Ascending aorta (tissue), 2 donors: Measurements from ENCODE around the gene PPEF2. TPM values are rescaled to one million over a fixed set of nuclear protein-coding genes. Genes with fewer than 3 reads are reported as not detected.

Experiments
- DNase-seq, 2 donors: peaks; one replicate each; pipeline ENCODE4 v3.0.0-alpha.2; 2019; ENCODE audit warnings: low spot score in 2 of 2
- H3K27ac ChIP-seq, 2 donors: fragments of 200-600 bp; sonication (generic); one replicate each; pipeline ENCODE4 v1.5.1; 2016 to 2017; ENCODE audit warnings: mild to moderate bottlenecking in 1 of 2
- H3K27me3 ChIP-seq: fragments of 200-600 bp; sonication (generic); one replicate; pipeline ENCODE4 v1.5.1; 2017
- H3K36me3 ChIP-seq, 2 donors: fragments of 200-600 bp; sonication (generic); one replicate each; pipeline ENCODE4 v1.5.1; 2016
- H3K4me1 ChIP-seq, 2 donors: fragments of 200-600 bp; sonication (generic); one replicate each; pipeline ENCODE4 v1.5.1; 2016 to 2017; ENCODE audit warnings: mild to moderate bottlenecking in 1 of 2
- H3K4me3 ChIP-seq, 2 donors: fragments of 200-600 bp; sonication (generic); one replicate each; pipeline ENCODE4 v1.5.1; 2016 to 2017; ENCODE audit warnings: mild to moderate bottlenecking in 1 of 2
- H3K9me3 ChIP-seq, 2 donors: fragments of 200-600 bp; sonication (generic); one replicate each; pipeline ENCODE4 v1.5.1; 2016
- CTCF ChIP-seq, 3 experiments: fragments of 200-600 bp in 2 of 3; fragments of 450-650 bp in 1 of 3; sonication (generic) in 2 of 3; IDR thresholded peaks; one replicate each; pipeline ENCODE4 v1.5.1; 2016 to 2019; ENCODE audit warnings: antibody characterized with exemption in 3 of 3, mild to moderate bottlenecking in 1 of 3, moderate library complexity in 1 of 3
- intact Hi-C: fragments of 100-400 bp; cut with DNase I; formaldehyde crosslinking; loops from one replicate; pipeline ENCODE4 v1.15.1; 2023
- total RNA-seq: library from RNA; depleted of rRNA; stranded (reverse); fragments of >200 nt; gene quantifications from one replicate; pipeline ENCODE4 v1.1.0, GENCODE V29; 2016

The PPEF2 gene
- total RNA-seq, 1 donor from 2014 or later, result not detected

- Histone ChIP-seq H3K4me3 (no peak overlapping the region), H3K4me1 (no peaks in the 10 kb centered on the region), H3K36me3 (no peaks in the 10 kb centered on the region), H3K9me3 (no peaks in the 10 kb centered on the region), H3K27ac (no peak overlapping the region), H3K27me3 (no peaks in the 10 kb centered on the region)
- intact Hi-C loops, result no loop called here
- no peak for TF ChIP-seq CTCF (IDR thresholded peaks at IDR 0.05)
- DNase-seq, result no peak
Measured at GRCh38 chr4:75908555-75908954, 6.3 kb upstream of the PPEF2 start.

- no peak for DNase-seq
- intact Hi-C loops, result no loop called here
Measured at GRCh38 chr4:75907966-75908365, 5.7 kb upstream of the PPEF2 start.

GRCh38 chr4:75904076-75904475 is 1.8 kb upstream of the PPEF2 start:
- no peak for DNase-seq
- no peak for TF ChIP-seq CTCF (IDR thresholded peaks at IDR 0.05)
- no peaks in the 10 kb centered on the region for H3K36me3 ChIP-seq
- H3K9me3 ChIP-seq, result no peaks in the 10 kb centered on the region
- no peak overlapping the region for H3K27ac ChIP-seq
- intact Hi-C loops, result no loop called here
- no peaks in the 10 kb centered on the region for H3K4me1 ChIP-seq
- H3K27me3 ChIP-seq, result no peaks in the 10 kb centered on the region
- H3K4me3 ChIP-seq, result no peak overlapping the region

More at GRCh38 chr4:75907966-75908365, 5.7 kb upstream of the PPEF2 start:
- H3K27ac ChIP-seq, result no peak overlapping the region
- H3K4me3 ChIP-seq, result no peak overlapping the region
- H3K4me1 ChIP-seq, result no peaks in the 10 kb centered on the region
- no peaks in the 10 kb centered on the region for H3K27me3 ChIP-seq
- no peaks in the 10 kb centered on the region for H3K36me3 ChIP-seq
- no peaks in the 10 kb centered on the region for H3K9me3 ChIP-seq
- no peak for TF ChIP-seq CTCF (IDR thresholded peaks at IDR 0.05)

GRCh38 chr4:75898536-75898935 is 3.7 kb downstream of the PPEF2 start:
- TF ChIP-seq CTCF (IDR thresholded peaks at IDR 0.05), result no peak
- H3K36me3 ChIP-seq, result no peaks in the 10 kb centered on the region
- no peak overlapping the region for H3K4me3 ChIP-seq
- no peaks in the 10 kb centered on the region for H3K4me1 ChIP-seq
- intact Hi-C loops, result no loop called here
- no peak for DNase-seq
- H3K27me3 ChIP-seq, result no peaks in the 10 kb centered on the region
- no peak overlapping the region for H3K27ac ChIP-seq
- no peaks in the 10 kb centered on the region for H3K9me3 ChIP-seq

GRCh38 chr4:75895744-75896314 is 6.4 kb downstream of the PPEF2 start:
- TF ChIP-seq CTCF (IDR thresholded peaks at IDR 0.05), result peak in 2 of 3 experiments; percentile 38 to 57
- intact Hi-C loops, result no loop called here
- H3K4me3 ChIP-seq, result no peak overlapping the region

GRCh38 chr4:75892508-75892907 is 9.7 kb downstream of the PPEF2 start:
- H3K27ac ChIP-seq, result no peak overlapping the region
- H3K36me3 ChIP-seq, result no peaks in the 10 kb centered on the region
- H3K4me3 ChIP-seq, result no peak overlapping the region
- H3K9me3 ChIP-seq, result no peaks in the 10 kb centered on the region
- DNase-seq, result no peak
- no peak for TF ChIP-seq CTCF (IDR thresholded peaks at IDR 0.05)
- intact Hi-C loops, result no loop called here
- no peaks in the 10 kb centered on the region for H3K27me3 ChIP-seq
- no peaks in the 10 kb centered on the region for H3K4me1 ChIP-seq

More at GRCh38 chr4:75895744-75896314, 6.4 kb downstream of the PPEF2 start:
- H3K27me3 ChIP-seq, result no peaks in the 10 kb centered on the region
- no peak for DNase-seq
- no peaks in the 10 kb centered on the region for H3K36me3 ChIP-seq
- H3K27ac ChIP-seq, result no peak overlapping the region
- no peaks in the 10 kb centered on the region for H3K4me1 ChIP-seq
- no peaks in the 10 kb centered on the region for H3K9me3 ChIP-seq
